Upper lobe of left lung (tissue), 6 donors: ENCODE data around the gene SORCS1. TPM values are rescaled to one million over a fixed set of nuclear protein-coding genes. Genes with fewer than 3 reads are reported as not detected.

Experiments
- ATAC-seq, 2 donors: fragments of 200-7000 bp; cut with Tn5 transposase; one replicate each; pipeline ENCODE4 v1.9.1; 2022; ENCODE audit warnings: mild to moderate bottlenecking in 2 of 2, moderate library complexity in 2 of 2; ENCODE audit not compliant: low FRiP score in 2 of 2
- DNase-seq, 2 donors: peaks; one replicate each; pipeline ENCODE4 v3.0.0-alpha.2; 2019 to 2020
- H3K27ac ChIP-seq, 4 donors: fragments of 200-600 bp; sonication (generic); one replicate each; pipeline ENCODE4 v1.5.1; 2016 to 2019
- H3K27me3 ChIP-seq, 4 donors: fragments of 200-600 bp; sonication (generic); one replicate each; pipeline ENCODE4 v1.5.1; 2017 to 2019
- H3K36me3 ChIP-seq, 4 donors: fragments of 200-600 bp; sonication (generic); one replicate each; pipeline ENCODE4 v1.5.1; 2016 to 2019
- H3K4me1 ChIP-seq, 4 donors: fragments of 200-600 bp; sonication (generic); one replicate each; pipeline ENCODE4 v1.5.1; 2018 to 2019
- H3K4me3 ChIP-seq, 4 donors: fragments of 200-600 bp; sonication (generic); one replicate each; pipeline ENCODE4 v1.5.1; 2017 to 2019; ENCODE audit warnings: mild to moderate bottlenecking in 2 of 4, moderate library complexity in 1 of 4
- H3K9me3 ChIP-seq, 4 donors: fragments of 200-600 bp; sonication (generic); one replicate each; pipeline ENCODE4 v1.5.1; 2018 to 2019
- EP300 ChIP-seq, 4 donors: sonication (generic); formaldehyde crosslinking; IDR thresholded peaks; one replicate each; pipeline ENCODE4 v1.5.1; 2017; ENCODE audit warnings: antibody characterized with exemption in 4 of 4, control low read depth in 2 of 4
- POLR2A ChIP-seq, 4 donors: fragments of 450-650 bp; IDR thresholded peaks; one replicate each; pipeline ENCODE4 v1.5.1; 2016 to 2017; ENCODE audit warnings: antibody characterized with exemption in 4 of 4, mild to moderate bottlenecking in 2 of 4
- POLR2AphosphoS5 ChIP-seq, 2 donors: sonication (generic); formaldehyde crosslinking; IDR thresholded peaks; one replicate each; pipeline ENCODE4 v1.5.1; 2017; ENCODE audit warnings: antibody characterized with exemption in 2 of 2
- WGBS, 2 donors: methylation state at CpG; one replicate each; pipeline ENCODE4 v1.1.5; 2017 to 2018; 5-methylcytosine and 5-hydroxymethylcytosine counted together
- total RNA-seq, 6 donors: library from RNA; depleted of rRNA in 4 of 6; stranded (reverse); fragments of >200 nt in 4 of 6; gene quantifications; one replicate each; pipeline versions ENCODE4 v1.1.0 to v1.2.1, GENCODE V29; 2016 to 2021
- TF ChIP-seq, protein P1 (sequence below), 6 experiments: fragments of 450-650 bp in 4 of 6; fragments of 200-600 bp in 2 of 6; sonication (generic) in 2 of 6; IDR thresholded peaks; one replicate each; pipeline ENCODE4 v1.5.1; 2016 to 2019; ENCODE audit warnings: antibody characterized with exemption in 6 of 6
- donor health status: DM: no; HTN: no; CAD: no; lungs with moderate emphysema.
- donor health status: DM: no; HTN: yes; CAD: no; lungs with severe emphysema.

The SORCS1 gene
- total RNA-seq, 6 donors from 2014 or later, result 0.10 to 0.77 (median 0.10) TPM; not detected in 3

DNA sequence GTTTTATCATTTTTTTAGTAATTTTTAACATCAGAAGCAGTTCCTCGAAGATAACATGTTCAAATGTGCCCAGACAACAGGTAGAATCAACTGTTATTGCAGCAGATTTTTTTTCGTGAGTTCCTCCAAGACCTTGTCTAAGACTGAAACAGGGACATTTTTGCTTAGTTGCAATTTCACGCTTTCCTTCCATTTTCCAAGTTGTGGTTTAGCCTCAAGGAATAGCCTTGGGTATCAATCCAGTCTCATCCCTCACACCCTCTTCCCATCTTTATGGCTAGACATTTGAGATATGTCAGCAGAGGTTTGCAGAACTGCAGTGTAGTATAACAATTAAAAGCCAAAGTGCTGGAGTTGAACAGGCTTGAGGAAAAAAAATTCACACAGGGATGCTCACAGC lies 152.5 kb downstream of the SORCS1 start:
- ATAC-seq, result no peak
- H3K27ac ChIP-seq, result no peak overlapping the region
- H3K27me3 ChIP-seq, result no peaks in the 10 kb centered on the region
- no peaks in the 10 kb centered on the region for H3K9me3 ChIP-seq
- H3K4me3 ChIP-seq, result no peak overlapping the region
- TF ChIP-seq POLR2A (IDR thresholded peaks at IDR 0.05) (no peak), EP300 (IDR thresholded peaks at IDR 0.05) (no peak), POLR2AphosphoS5 (IDR thresholded peaks at IDR 0.05) (no peak)
- TF ChIP-seq, protein P1, sequence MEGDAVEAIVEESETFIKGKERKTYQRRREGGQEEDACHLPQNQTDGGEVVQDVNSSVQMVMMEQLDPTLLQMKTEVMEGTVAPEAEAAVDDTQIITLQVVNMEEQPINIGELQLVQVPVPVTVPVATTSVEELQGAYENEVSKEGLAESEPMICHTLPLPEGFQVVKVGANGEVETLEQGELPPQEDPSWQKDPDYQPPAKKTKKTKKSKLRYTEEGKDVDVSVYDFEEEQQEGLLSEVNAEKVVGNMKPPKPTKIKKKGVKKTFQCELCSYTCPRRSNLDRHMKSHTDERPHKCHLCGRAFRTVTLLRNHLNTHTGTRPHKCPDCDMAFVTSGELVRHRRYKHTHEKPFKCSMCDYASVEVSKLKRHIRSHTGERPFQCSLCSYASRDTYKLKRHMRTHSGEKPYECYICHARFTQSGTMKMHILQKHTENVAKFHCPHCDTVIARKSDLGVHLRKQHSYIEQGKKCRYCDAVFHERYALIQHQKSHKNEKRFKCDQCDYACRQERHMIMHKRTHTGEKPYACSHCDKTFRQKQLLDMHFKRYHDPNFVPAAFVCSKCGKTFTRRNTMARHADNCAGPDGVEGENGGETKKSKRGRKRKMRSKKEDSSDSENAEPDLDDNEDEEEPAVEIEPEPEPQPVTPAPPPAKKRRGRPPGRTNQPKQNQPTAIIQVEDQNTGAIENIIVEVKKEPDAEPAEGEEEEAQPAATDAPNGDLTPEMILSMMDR (IDR thresholded peaks at IDR 0.05), result no peak
- WGBS, 2 donors, result 80 to 84% methylated on average over 3 of the region's 3 CpGs
- no peaks in the 10 kb centered on the region for H3K4me1 ChIP-seq
- DNase-seq, result no peak
- no peaks in the 10 kb centered on the region for H3K36me3 ChIP-seq

- no peak overlapping the region for H3K27ac ChIP-seq
- ATAC-seq (no peak), DNase-seq (no peak)
- H3K9me3 ChIP-seq, result no peaks in the 10 kb centered on the region
- WGBS, 2 donors, result 40 to 57% methylated on average over 3 of the region's 3 CpGs
- no peak overlapping the region for H3K4me3 ChIP-seq
- H3K36me3 ChIP-seq, result no peaks in the 10 kb centered on the region
- H3K27me3 ChIP-seq, result no peaks in the 10 kb centered on the region
- TF ChIP-seq, protein P1 (IDR thresholded peaks at IDR 0.05), result peak in 3 of 6 experiments; percentile 14 to 32 (median 18)
- TF ChIP-seq POLR2A (IDR thresholded peaks at IDR 0.05) (no peak), EP300 (IDR thresholded peaks at IDR 0.05) (no peak)
- H3K4me1 ChIP-seq, result no peaks in the 10 kb centered on the region
Measured at GRCh38 chr10:107011105-107011504, 153.4 kb downstream of the SORCS1 start.

GRCh38 chr10:107010531-107010930 lies 154.0 kb downstream of the SORCS1 start:
- Histone ChIP-seq H3K27ac (no peak overlapping the region), H3K4me3 (no peak overlapping the region), H3K9me3 (no peaks in the 10 kb centered on the region), H3K4me1 (no peaks in the 10 kb centered on the region), H3K36me3 (no peaks in the 10 kb centered on the region), H3K27me3 (no peaks in the 10 kb centered on the region)
- no peak for TF ChIP-seq POLR2A (IDR thresholded peaks at IDR 0.05)
- TF ChIP-seq EP300 (IDR thresholded peaks at IDR 0.05), result no peak
- no peak for TF ChIP-seq POLR2AphosphoS5 (IDR thresholded peaks at IDR 0.05)
- TF ChIP-seq, protein P1 (IDR thresholded peaks at IDR 0.05), result no peak
- no peak for ATAC-seq
- 87 to 93% methylated on average over 8 of the region's 8 CpGs for WGBS, 2 donors
- no peak for DNase-seq

GRCh38 chr10:107004362-107004761 lies 160.1 kb downstream of the SORCS1 start:
- DNase-seq, result no peak

DNA sequence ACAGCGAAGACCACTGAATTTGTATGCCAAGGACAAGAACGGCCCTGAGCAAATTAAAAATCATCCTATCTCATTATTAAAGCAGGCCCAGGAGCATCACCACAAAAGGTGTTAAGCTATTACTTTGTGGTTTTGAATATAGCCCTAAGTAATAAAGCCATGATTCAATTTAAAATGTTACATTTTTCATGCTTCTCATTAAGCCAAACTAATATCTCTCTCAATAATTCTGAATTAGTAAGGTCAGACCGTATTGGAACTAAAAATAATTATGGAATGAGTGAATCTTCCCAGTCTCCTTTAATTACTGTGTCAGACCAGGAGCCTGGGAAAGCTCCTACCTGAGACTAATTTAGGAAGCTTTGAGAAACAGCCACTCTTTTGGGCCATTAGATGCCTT lies 162.4 kb downstream of the SORCS1 start:
- Histone ChIP-seq H3K9me3 (no peaks in the 10 kb centered on the region), H3K4me1 (no peaks in the 10 kb centered on the region), H3K4me3 (no peak overlapping the region), H3K27ac (no peak overlapping the region), H3K36me3 (no peaks in the 10 kb centered on the region), H3K27me3 (no peaks in the 10 kb centered on the region)
- TF ChIP-seq POLR2A (IDR thresholded peaks at IDR 0.05), result no peak
- TF ChIP-seq, protein P1 (IDR thresholded peaks at IDR 0.05), result no peak
- TF ChIP-seq EP300 (IDR thresholded peaks at IDR 0.05), result no peak
- TF ChIP-seq POLR2AphosphoS5 (IDR thresholded peaks at IDR 0.05), result no peak
- 82 to 86% methylated on average over 3 of the region's 3 CpGs for WGBS, 2 donors
- no peak for DNase-seq
- no peak for ATAC-seq

More at GRCh38 chr10:107004362-107004761, 160.1 kb downstream of the SORCS1 start:
- no peak for ATAC-seq
- TF ChIP-seq EP300 (IDR thresholded peaks at IDR 0.05) (no peak), POLR2A (IDR thresholded peaks at IDR 0.05) (no peak), POLR2AphosphoS5 (IDR thresholded peaks at IDR 0.05) (no peak)
- TF ChIP-seq, protein P1 (IDR thresholded peaks at IDR 0.05), result no peak
- Histone ChIP-seq H3K27me3 (no peaks in the 10 kb centered on the region), H3K9me3 (no peaks in the 10 kb centered on the region), H3K27ac (no peak overlapping the region), H3K4me1 (no peaks in the 10 kb centered on the region), H3K36me3 (no peaks in the 10 kb centered on the region), H3K4me3 (no peak overlapping the region)
- 56 to 60% methylated on average over 2 of the region's 2 CpGs for whole genome bisulfite sequencing, 2 donors
